ENCODE measurements around the gene APBB2.
"Not testable (repeated sequence)": the region's sequence is repeated elsewhere in the genome, so short reads cannot be mapped to it uniquely, and the experiment has no call there.

Gene APBB2

GRCh38 chr4:41081847-41082246 lies 132.5 kb downstream of the APBB2 start:
- no peak overlapping the region for H3K27ac ChIP-seq
- no peak overlapping the region for H3K4me3 ChIP-seq

- H3K27ac ChIP-seq: no peak overlapping the region
- no peak overlapping the region for H3K4me3 ChIP-seq
Observed at GRCh38 chr4:41080976-41081375, 133.4 kb downstream of the APBB2 start.

GRCh38 chr4:41079881-41080560 lies 134.3 kb downstream of the APBB2 start:
- Histone ChIP-seq H3K4me3 (no peak overlapping the region), H3K27ac (no peak overlapping the region)

- no peak overlapping the region for H3K4me3 ChIP-seq
Observed at GRCh38 chr4:41077628-41078027, 136.7 kb downstream of the APBB2 start.

GRCh38 chr4:41076481-41076880 lies 137.9 kb downstream of the APBB2 start:
- no peak overlapping the region for H3K4me3 ChIP-seq
- no peak overlapping the region for H3K27ac ChIP-seq

More at GRCh38 chr4:41077628-41078027, 136.7 kb downstream of the APBB2 start:
- H3K27ac ChIP-seq: no peak overlapping the region

- Histone ChIP-seq H3K27ac (no peak overlapping the region), H3K4me3 (no peak overlapping the region)
Observed at GRCh38 chr4:41074215-41074614, 140.1 kb downstream of the APBB2 start.

- Histone ChIP-seq H3K4me3 (no peak overlapping the region), H3K27ac (peak overlapping the region in 1 of 21 experiments; percentile 2)
Observed at GRCh38 chr4:41072021-41072777, 142.1 kb downstream of the APBB2 start.

- Histone ChIP-seq H3K27ac (no peak overlapping the region), H3K4me3 (no peak overlapping the region)
Observed at GRCh38 chr4:41070516-41071281, 143.6 kb downstream of the APBB2 start.

GRCh38 chr4:41069838-41070237 lies 144.5 kb downstream of the APBB2 start:
- Histone ChIP-seq H3K27ac (no peak overlapping the region), H3K4me3 (no peak overlapping the region)

- no peak overlapping the region for H3K4me3 ChIP-seq
- H3K27ac ChIP-seq: no peak overlapping the region
Observed at GRCh38 chr4:41069257-41069656, 145.1 kb downstream of the APBB2 start.

- Histone ChIP-seq H3K4me3 (no peak overlapping the region), H3K27ac (no peak overlapping the region)
Observed at GRCh38 chr4:41067369-41067768, 147.0 kb downstream of the APBB2 start.

- H3K27ac ChIP-seq: no peak overlapping the region
- H3K4me3 ChIP-seq: no peak overlapping the region
Observed at GRCh38 chr4:41066049-41066448, 148.3 kb downstream of the APBB2 start.

- H3K27ac ChIP-seq: no peak overlapping the region
Observed at GRCh38 chr4:41065434-41066006, 148.8 kb downstream of the APBB2 start.

GRCh38 chr4:41064953-41065352 lies 149.4 kb downstream of the APBB2 start:
- Histone ChIP-seq H3K4me3 (no peak overlapping the region), H3K27ac (no peak overlapping the region)

More at GRCh38 chr4:41065434-41066006, 148.8 kb downstream of the APBB2 start:
- no peak overlapping the region for H3K4me3 ChIP-seq

- Histone ChIP-seq H3K4me3 (no peak overlapping the region), H3K27ac (peak overlapping the region in 2 of 21 experiments; percentile 12 to 26)
Observed at GRCh38 chr4:41061482-41062185, 152.7 kb downstream of the APBB2 start.

- Histone ChIP-seq H3K27ac (peak overlapping the region in 2 of 21 experiments; percentile 22 to 26), H3K4me3 (no peak overlapping the region)
Observed at GRCh38 chr4:41060352-41061334, 153.7 kb downstream of the APBB2 start.

- not testable (repeated sequence) for H3K4me3 ChIP-seq
- peak overlapping the region in 1 of 21 experiments; percentile 5 for H3K27ac ChIP-seq
Observed at GRCh38 chr4:41059411-41059810, 154.9 kb downstream of the APBB2 start.

- Histone ChIP-seq H3K4me3 (no peak overlapping the region), H3K27ac (no peak overlapping the region)
Observed at GRCh38 chr4:41058426-41058825, 155.9 kb downstream of the APBB2 start.

Data from skin epidermis (tissue), 12 donors.